ENCODE results near the gene AIP.

AIP gene

GRCh38 chr11:67438158-67438902, 44.5 kb upstream of the AIP start:
- Histone ChIP-seq H3K27ac (ENCODE audit: extremely low read depth, low read depth, low read length) (no peak overlapping the region), H3K4me3 (ENCODE audit: low read depth, low read length) (no peak overlapping the region), H3K9me3 (ENCODE audit: control insufficient read depth, insufficient read depth, low read depth, low read length) (no peaks in the 10 kb centered on the region), H3K4me1 (ENCODE audit: control insufficient read depth, insufficient read depth, low read length) (no peaks in the 10 kb centered on the region), H3K36me3 (ENCODE audit: control insufficient read depth in 2 of 2, insufficient read depth in 1 of 2, low read length in 2 of 2) (peaks cover 0 to 77% of the 10 kb centered on the region in 2 experiments; a peak in 1 of 3 replicates)
- ChIA-PET POLR2A (interaction anchor here (0.6 to 2.6 kb wide), 10 partner anchors 10 to 1550 kb away, joined by 3 to 11 read pairs (median 6); partner anchors contain the start of genes FIBP, PPP1CA, RPS6KB2 and TMEM134), CTCF (interaction anchor here (0.7 to 1.0 kb wide), 2 partner anchors 37 to 57 kb away, joined by 4 to 5 read pairs; partner anchors contain the start of gene PPP1CA)
- TF ChIP-seq WT1 (tag by site-specific recombination; IDR thresholded peaks at IDR 0.05) (no peak), HOXD13 (CRISPR knock-in tag; IDR thresholded peaks at IDR 0.05; ENCODE audit: borderline replicate concordance) (no peak), ZNF248 (tag by site-specific recombination; IDR thresholded peaks at IDR 0.05) (no peak), ZNF660 (tag by site-specific recombination; IDR thresholded peaks at IDR 0.05) (no peak), ZNF112 (tag by site-specific recombination; IDR thresholded peaks at IDR 0.05) (no peak), HIC1 (tag by site-specific recombination; IDR thresholded peaks at IDR 0.05) (peak; percentile 54), GLIS2 (tag by site-specific recombination; IDR thresholded peaks at IDR 0.05) (peak; percentile 16; the same call in 1 of the 2 replicates), ZNF707 (tag by site-specific recombination; IDR thresholded peaks at IDR 0.05) (no peak), EGR2 (tag by site-specific recombination; IDR thresholded peaks at IDR 0.05; ENCODE audit: low read depth) (peak; percentile 18; the same call in 1 of the 2 replicates), KLF10 (tag by site-specific recombination; IDR thresholded peaks at IDR 0.05) (no peak)

- peaks cover 0 to 65% of the 10 kb centered on the region in 2 experiments; a peak in 1 of 3 replicates for H3K36me3 ChIP-seq (ENCODE audit: control insufficient read depth in 2 of 2, insufficient read depth in 1 of 2, low read length in 2 of 2)
- H3K4me1 ChIP-seq (ENCODE audit: control insufficient read depth, insufficient read depth, low read length) = no peaks in the 10 kb centered on the region
- POLR2A ChIA-PET = interaction anchor here (0.6 to 2.6 kb wide), 8 partner anchors 10 to 43 kb away, joined by 3 to 11 read pairs (median 5); partner anchors contain the start of genes PPP1CA, RPS6KB2 and TMEM134
- CTCF ChIA-PET = interaction anchor here (0.6 to 1.0 kb wide), 2 partner anchors 20 to 58 kb away, joined by 3 to 5 read pairs; no protein-coding TSS in a partner anchor
- H3K4me3 ChIP-seq (ENCODE audit: low read depth, low read length) = no peak overlapping the region
- no peaks in the 10 kb centered on the region for H3K9me3 ChIP-seq (ENCODE audit: control insufficient read depth, insufficient read depth, low read depth, low read length)
- no peak overlapping the region for H3K27ac ChIP-seq (ENCODE audit: extremely low read depth, low read depth, low read length)
- no peak for TF ChIP-seq WT1 (tag by site-specific recombination; IDR thresholded peaks at IDR 0.05)
- no peak for TF ChIP-seq ZNF501 (tag by site-specific recombination; IDR thresholded peaks at IDR 0.05)
- no peak for TF ChIP-seq ZFHX2 (tag by site-specific recombination; conservative IDR thresholded peaks at IDR 0.05)
- TF ChIP-seq ZNF629 (tag by site-specific recombination; IDR thresholded peaks at IDR 0.05) = no peak
- TF ChIP-seq REST (tag by site-specific recombination; IDR thresholded peaks at IDR 0.05) = no peak
- no peak for TF ChIP-seq ZNF510 (tag by site-specific recombination; IDR thresholded peaks at IDR 0.05; ENCODE audit: insufficient replicate concordance)
- TF ChIP-seq SP2 (tag by site-specific recombination; IDR thresholded peaks at IDR 0.05) = peak; percentile 20; the same call in 1 of the 2 replicates
- TF ChIP-seq ZNF140 (tag by site-specific recombination; IDR thresholded peaks at IDR 0.05) = no peak
- TF ChIP-seq OSR2 (tag by site-specific recombination; IDR thresholded peaks at IDR 0.05) = no peak
- TF ChIP-seq ZNF155 (tag by site-specific recombination; IDR thresholded peaks at IDR 0.05) = no peak
- no peak for TF ChIP-seq ZNF707 (tag by site-specific recombination; IDR thresholded peaks at IDR 0.05)
- no peak for TF ChIP-seq MYNN (tag by site-specific recombination; IDR thresholded peaks at IDR 0.05; ENCODE audit: borderline replicate concordance)
- TF ChIP-seq ZFP41 (tag by site-specific recombination; IDR thresholded peaks at IDR 0.05; ENCODE audit: borderline replicate concordance) = no peak
- no peak for TF ChIP-seq ZNF792 (tag by site-specific recombination; IDR thresholded peaks at IDR 0.05)
- no peak for TF ChIP-seq TSHZ1 (tag by site-specific recombination; IDR thresholded peaks at IDR 0.05; ENCODE audit: borderline replicate concordance)
Observed at GRCh38 chr11:67439321-67440228, 43.3 kb upstream of the AIP start.

All from HEK293 (cell line).